Naive thymus-derived CD4-positive, alpha-beta T cell (primary cell): ENCODE data around the gene RPUSD1. TPM values are rescaled to one million over a fixed set of nuclear protein-coding genes. Genes with fewer than 3 reads are reported as not detected.

Experiments
- microRNA-seq: library from miRNA; unstranded; fragments of <30 nt; microRNA quantifications from one replicate; pipeline ENCODE4 v1.2.0, GENCODE V29; 2022; ENCODE audit warnings: borderline microRNAs expressed
- polyA plus RNA-seq, 2 donors: library from polyadenylated mRNA; unstranded; fragments of 300-500 nt; fragmentation: Illumina TruSeq; gene quantifications; one replicate each; pipeline ENCODE4 v1.2.3, GENCODE V29; 2021
- total RNA-seq, 6 experiments: library from RNA in 5 of 6; stranded (reverse) in 5 of 6; gene quantifications; 1 replicate in 5 of 6; 2 replicates in 1 of 6; pipeline ENCODE4 v1.2.3 and lab custom pipeline; 2021 to 2026

The RPUSD1 gene
- total and polyA plus RNA-seq, 7 experiments from 2014 or later = 16.3 to 42.9 (median 30.3) TPM

Small RNAs within 50 kb of the gene (microRNA-seq; reads per million reads assigned to microRNA genes)
- not detected for gene MIR662

Other genes with a start within 250 kb of the RPUSD1 start
- not detected for gene PRR35, start 228.0 kb downstream of the RPUSD1 start, total RNA-seq
- gene PRR35, start 228.0 kb downstream of the RPUSD1 start, polyA plus RNA-seq = not detected
- 1 to 10 TPM; 1.6 to 5.8 (median 3.2) TPM for gene NHLRC4, start 221.4 kb downstream of the RPUSD1 start, total RNA-seq
- gene NHLRC4, start 221.4 kb downstream of the RPUSD1 start, polyA plus RNA-seq = 1 to 10 TPM; 4.6 to 5.1 TPM
- gene PIGQ, start 218.4 kb downstream of the RPUSD1 start, total RNA-seq = 10 to 100 TPM; 27.1 to 63.0 (median 45.1) TPM
- 10 to 100 TPM; 12.3 to 16.2 TPM for gene PIGQ, start 218.4 kb downstream of the RPUSD1 start, polyA plus RNA-seq
- gene RAB40C, start 198.3 kb downstream of the RPUSD1 start, total RNA-seq = 10 to 100 TPM; 15.8 to 23.2 (median 17.8) TPM
- gene RAB40C, start 198.3 kb downstream of the RPUSD1 start, polyA plus RNA-seq = 10 to 100 TPM in 1 of 2 donors, 1 to 10 TPM in 1; 7.9 to 17.5 TPM
- under 1 TPM; 0.34 to 0.81 (median 0.56) TPM for gene WFIKKN1, start 157.4 kb downstream of the RPUSD1 start, total RNA-seq
- gene WFIKKN1, start 157.4 kb downstream of the RPUSD1 start, polyA plus RNA-seq = not detected
- 10 to 100 TPM; 41.7 to 97.5 (median 64.0) TPM for gene METTL26, start 152.1 kb downstream of the RPUSD1 start, total RNA-seq
- 10 to 100 TPM; 95.8 to 96.9 TPM for gene METTL26, start 152.1 kb downstream of the RPUSD1 start, polyA plus RNA-seq
- 10 to 100 TPM; 21.4 to 33.6 (median 28.8) TPM for gene MCRIP2, start 146.6 kb downstream of the RPUSD1 start, total RNA-seq
- 10 to 100 TPM; 26.8 to 35.8 TPM for gene MCRIP2, start 146.6 kb downstream of the RPUSD1 start, polyA plus RNA-seq
- gene WDR90, start 139.0 kb downstream of the RPUSD1 start, total RNA-seq = 10 to 100 TPM; 11.7 to 70.6 (median 13.9) TPM
- gene WDR90, start 139.0 kb downstream of the RPUSD1 start, polyA plus RNA-seq = under 1 TPM; 0.56 to 0.63 TPM
- gene RHOT2, start 120.2 kb downstream of the RPUSD1 start, total RNA-seq = 100 to 1,000 TPM; 145 to 232 (median 186) TPM
- gene RHOT2, start 120.2 kb downstream of the RPUSD1 start, polyA plus RNA-seq = 10 to 100 TPM; 32.7 to 56.7 TPM
- gene RHBDL1, start 112.7 kb downstream of the RPUSD1 start, total RNA-seq = 1 to 10 TPM in 4 of 5 experiments, under 1 TPM in 1; 0.65 to 3.1 (median 1.6) TPM
- gene RHBDL1, start 112.7 kb downstream of the RPUSD1 start, polyA plus RNA-seq = not detected
- gene STUB1, start 108.0 kb downstream of the RPUSD1 start, total RNA-seq = 100 to 1,000 TPM in 1 of 5 experiments, 10 to 100 TPM in 4; 68.6 to 105 (median 77.4) TPM
- 100 to 1,000 TPM; 132 to 159 TPM for gene STUB1, start 108.0 kb downstream of the RPUSD1 start, polyA plus RNA-seq
- 10 to 100 TPM; 26.8 to 48.1 (median 37.2) TPM for gene JMJD8, start 104.0 kb downstream of the RPUSD1 start, total RNA-seq
- gene JMJD8, start 104.0 kb downstream of the RPUSD1 start, polyA plus RNA-seq = 10 to 100 TPM; 43.2 to 62.1 TPM
- 10 to 100 TPM; 13.3 to 19.4 (median 16.5) TPM for gene WDR24, start 98.0 kb downstream of the RPUSD1 start, total RNA-seq
- 10 to 100 TPM; 10.6 to 21.2 TPM for gene WDR24, start 98.0 kb downstream of the RPUSD1 start, polyA plus RNA-seq
- gene FBXL16, start 82.6 kb downstream of the RPUSD1 start, total RNA-seq = 10 to 100 TPM; 13.2 to 45.4 (median 18.0) TPM
- gene FBXL16, start 82.6 kb downstream of the RPUSD1 start, polyA plus RNA-seq = 10 to 100 TPM; 11.1 to 21.1 TPM
- 1 to 10 TPM; 4.8 to 5.1 (median 5.0) TPM for gene METRN, start 73.3 kb downstream of the RPUSD1 start, total RNA-seq
- gene METRN, start 73.3 kb downstream of the RPUSD1 start, polyA plus RNA-seq = 1 to 10 TPM; 3.7 to 4.5 TPM
- 10 to 100 TPM; 11.9 to 20.7 (median 13.6) TPM for gene ANTKMT, start 67.2 kb downstream of the RPUSD1 start, total RNA-seq
- gene ANTKMT, start 67.2 kb downstream of the RPUSD1 start, polyA plus RNA-seq = 10 to 100 TPM; 14.7 to 26.8 TPM
- gene CCDC78, start 61.9 kb downstream of the RPUSD1 start, total RNA-seq = 1 to 10 TPM; 2.6 to 4.4 (median 3.0) TPM
- gene CCDC78, start 61.9 kb downstream of the RPUSD1 start, polyA plus RNA-seq = not detected
- 10 to 100 TPM in 3 of 5 experiments, 1 to 10 TPM in 2; 5.5 to 14.6 (median 10.7) TPM for gene HAGHL, start 61.3 kb downstream of the RPUSD1 start, total RNA-seq
- gene HAGHL, start 61.3 kb downstream of the RPUSD1 start, polyA plus RNA-seq = 1 to 10 TPM in 1 of 2 donors, under 1 TPM in 1; 0.72 to 1.1 TPM
- 10 to 100 TPM; 39.0 to 55.5 (median 46.1) TPM for gene CIAO3, start 47.4 kb downstream of the RPUSD1 start, total RNA-seq
- gene CIAO3, start 47.4 kb downstream of the RPUSD1 start, polyA plus RNA-seq = 10 to 100 TPM; 13.9 to 34.9 TPM
- gene MSLN, start 27.6 kb downstream of the RPUSD1 start, total RNA-seq = under 1 TPM in 1 of 5 experiments, not detected in 4; 0.64 TPM
- gene MSLN, start 27.6 kb downstream of the RPUSD1 start, polyA plus RNA-seq = not detected
- gene CHTF18, start 239 bp upstream of the RPUSD1 start, total RNA-seq = 10 to 100 TPM; 32.0 to 74.8 (median 51.7) TPM
- 1 to 10 TPM; 4.5 to 8.2 TPM for gene CHTF18, start 239 bp upstream of the RPUSD1 start, polyA plus RNA-seq
- not detected for gene GNG13, start 12.4 kb upstream of the RPUSD1 start, total RNA-seq
- gene GNG13, start 12.4 kb upstream of the RPUSD1 start, polyA plus RNA-seq = not detected
- 10 to 100 TPM; 25.9 to 63.1 (median 43.1) TPM for gene LMF1, start 182.6 kb upstream of the RPUSD1 start, total RNA-seq
- gene LMF1, start 182.6 kb upstream of the RPUSD1 start, polyA plus RNA-seq = 10 to 100 TPM; 10.6 to 19.4 TPM
- gene SOX8, start 193.4 kb upstream of the RPUSD1 start, total RNA-seq = 1 to 10 TPM in 4 of 5 experiments, under 1 TPM in 1; 0.07 to 5.4 (median 4.7) TPM
- gene SOX8, start 193.4 kb upstream of the RPUSD1 start, polyA plus RNA-seq = 1 to 10 TPM; 2.3 to 3.1 TPM